Measurements from ENCODE around the gene DECR2.

GRCh38 chr16:363766-364490 lies 37.8 kb upstream of the DECR2 start:
- TF ChIP-seq ZNF23 (tag by site-specific recombination; IDR thresholded peaks at IDR 0.05; ENCODE audit: borderline replicate concordance): no peak
- TF ChIP-seq PATZ1 (tag by site-specific recombination; IDR thresholded peaks at IDR 0.05): no peak
- no peak for TF ChIP-seq ZNF146 (tag by site-specific recombination; IDR thresholded peaks at IDR 0.05)
- TF ChIP-seq ZNF280C (tag by site-specific recombination; IDR thresholded peaks at IDR 0.05): no peak
- TF ChIP-seq ZBTB26 (tag by site-specific recombination; optimal IDR thresholded peaks at IDR 0.05): no peak
- no peak for TF ChIP-seq CTCF (tag by site-specific recombination; IDR thresholded peaks at IDR 0.05)
- no peak for TF ChIP-seq ZBTB21 (tag by site-specific recombination; IDR thresholded peaks at IDR 0.05)
- no peak for TF ChIP-seq SP7 (tag by site-specific recombination; IDR thresholded peaks at IDR 0.05)
- no peak for TF ChIP-seq ZNF274 (IDR thresholded peaks at IDR 0.05; ENCODE audit: low read length)
- TF ChIP-seq ZNF274 (tag by site-specific recombination; IDR thresholded peaks at IDR 0.05; ENCODE audit: borderline replicate concordance): no peak
- TF ChIP-seq PRDM10 (tag by site-specific recombination; IDR thresholded peaks at IDR 0.05): no peak
- no peak for TF ChIP-seq SCRT1 (tag by site-specific recombination; IDR thresholded peaks at IDR 0.05; ENCODE audit: borderline replicate concordance)
